Left ventricle myocardium superior (tissue), 1 donor: ENCODE results near the gene MORC4. TPM values are rescaled to one million over a fixed set of nuclear protein-coding genes. Genes with fewer than 3 reads are reported as not detected.
A peak's percentile ranks its signal among the peaks of the same experiment; 100 is the strongest.

Source experiments
- ATAC-seq: fragments of 200-7000 bp; cut with Tn5 transposase; one replicate; pipeline ENCODE4 v1.9.1; 2020; ENCODE audit warnings: mild to moderate bottlenecking, moderate library complexity
- DNase-seq: peaks from one replicate; pipeline ENCODE4 v3.0.0-alpha.2; 2020
- intact Hi-C: fragments of 100-400 bp; cut with micrococcal nuclease; formaldehyde crosslinking; loops from one replicate; pipeline ENCODE4 v1.11.0; 2022
- total RNA-seq: library from RNA; stranded (reverse); fragmentation: NEBNext Ultra II Directional; extraction: Animal tissue kit (Norgen Biotek cat#: 25700); gene quantifications from one replicate; pipeline ENCODE4 v1.2.1, GENCODE V29; 2021
- donor health status: DM: no; HTN: yes; CAD: no; lungs with severe emphysema.

Gene MORC4
- total RNA-seq, 1 donor from 2014 or later, result 2.8 TPM

- DNase-seq (no peak), ATAC-seq (no peak)
- intact Hi-C loops, result no loop called here
Observed at GRCh38 chrX:106955004-106955772, 44.8 kb downstream of the MORC4 start.

GRCh38 chrX:106954041-106954440 lies 46.0 kb downstream of the MORC4 start:
- intact Hi-C loops, result loop anchor here (5.0 kb wide), 1 partner anchor 62 kb away; no protein-coding TSS in a partner anchor
- DNase-seq, result no peak
- no peak for ATAC-seq

GRCh38 chrX:106952988-106953387 lies 47.0 kb downstream of the MORC4 start:
- intact Hi-C loops, result loop anchor here (5.0 kb wide), 1 partner anchor 61 kb away; no protein-coding TSS in a partner anchor
- ATAC-seq (no peak), DNase-seq (no peak)

- intact Hi-C loops, result loop anchor here (5.0 kb wide), 1 partner anchor 60 kb away; no protein-coding TSS in a partner anchor
- ATAC-seq, result no peak
- no peak for DNase-seq
Observed at GRCh38 chrX:106952538-106952937, 47.5 kb downstream of the MORC4 start.

GRCh38 chrX:106952089-106952488 lies 47.9 kb downstream of the MORC4 start:
- no peak for DNase-seq
- no peak for ATAC-seq
- intact Hi-C loops, result loop anchor here (5.0 kb wide), 1 partner anchor 60 kb away; no protein-coding TSS in a partner anchor

- intact Hi-C loops, result loop anchor here (5.0 kb wide), 1 partner anchor 59 kb away; no protein-coding TSS in a partner anchor
- DNase-seq, result no peak
- no peak for ATAC-seq
Observed at GRCh38 chrX:106951230-106951629, 48.8 kb downstream of the MORC4 start.

GRCh38 chrX:106950381-106950780 lies 49.6 kb downstream of the MORC4 start:
- DNase-seq (no peak), ATAC-seq (no peak)
- intact Hi-C loops, result loop anchor here (5.0 kb wide), 1 partner anchor 58 kb away; no protein-coding TSS in a partner anchor

- no peak for DNase-seq
- ATAC-seq, result no peak
- intact Hi-C loops, result no loop called here
Observed at GRCh38 chrX:106949366-106949765, 50.6 kb downstream of the MORC4 start.

- no peak for ATAC-seq
- intact Hi-C loops, result no loop called here
- no peak for DNase-seq
Observed at GRCh38 chrX:106948641-106949040, 51.4 kb downstream of the MORC4 start.

- intact Hi-C loops, result no loop called here
- ATAC-seq, result no peak
- no peak for DNase-seq
Observed at GRCh38 chrX:106946464-106946863, 53.5 kb downstream of the MORC4 start.

- intact Hi-C loops, result no loop called here
- DNase-seq (no peak), ATAC-seq (no peak)
Observed at GRCh38 chrX:106940068-106940467, 59.9 kb downstream of the MORC4 start.

- intact Hi-C loops, result no loop called here
- DNase-seq, result no peak
- ATAC-seq, result no peak
Observed at GRCh38 chrX:106939566-106939965, 60.4 kb downstream of the MORC4 start.

GRCh38 chrX:106936246-106936645 lies 63.8 kb downstream of the MORC4 start:
- no peak for ATAC-seq
- intact Hi-C loops, result no loop called here
- DNase-seq, result no peak

- DNase-seq, result no peak
- no peak for ATAC-seq
- intact Hi-C loops, result no loop called here
Observed at GRCh38 chrX:106935175-106935574, 64.8 kb downstream of the MORC4 start.

- DNase-seq (peak; percentile 23), ATAC-seq (peak; percentile 61)
- intact Hi-C loops, result no loop called here
Observed at GRCh38 chrX:106933538-106933961, 66.5 kb downstream of the MORC4 start.

GRCh38 chrX:106932960-106933537 lies 67.0 kb downstream of the MORC4 start:
- ATAC-seq (peak; percentile 68), DNase-seq (no peak)
- intact Hi-C loops, result no loop called here

GRCh38 chrX:106932492-106932923 lies 67.5 kb downstream of the MORC4 start:
- intact Hi-C loops, result no loop called here
- ATAC-seq, result peak; percentile 73
- no peak for DNase-seq

- intact Hi-C loops, result no loop called here
- no peak for ATAC-seq
- DNase-seq, result no peak
Observed at GRCh38 chrX:106931831-106932491, 68.1 kb downstream of the MORC4 start.

- no peak for DNase-seq
- intact Hi-C loops, result no loop called here
- ATAC-seq, result no peak
Observed at GRCh38 chrX:106928227-106928626, 71.8 kb downstream of the MORC4 start.

- DNase-seq (no peak), ATAC-seq (no peak)
- intact Hi-C loops, result no loop called here
Observed at GRCh38 chrX:106927700-106928099, 72.3 kb downstream of the MORC4 start.
